Osteocyte (in vitro differentiated cells): ENCODE data around the gene ANKRD18B. TPM values are rescaled to one million over a fixed set of nuclear protein-coding genes. Genes with fewer than 3 reads are reported as not detected.
"Not testable (repeated sequence)": the region's sequence is repeated elsewhere in the genome, so short reads cannot be mapped to it uniquely, and the experiment has no call there.

ENCODE experiments used
- DNase-seq: peaks from one replicate; pipeline ENCODE4 v3.0.0; 2021; ENCODE audit warnings: mixed read lengths; ENCODE audit not compliant: unreplicated experiment; ENCODE audit errors: extremely low spot score
- H3K27ac Mint-ChIP-seq: one replicate; pipeline ENCODE4 v1.8.0; 2021; ENCODE audit warnings: mild to moderate bottlenecking, mixed read lengths; ENCODE audit not compliant: unreplicated experiment
- H3K27me3 Mint-ChIP-seq: one replicate; pipeline ENCODE4 v1.8.0; 2021; ENCODE audit warnings: mixed read lengths; ENCODE audit not compliant: unreplicated experiment
- H3K36me3 Mint-ChIP-seq: one replicate; pipeline ENCODE4 v1.8.0; 2021; ENCODE audit warnings: mixed read lengths; ENCODE audit not compliant: unreplicated experiment
- H3K4me1 Mint-ChIP-seq: one replicate; pipeline ENCODE4 v1.8.0; 2021; ENCODE audit warnings: mixed read lengths; ENCODE audit not compliant: unreplicated experiment
- H3K4me3 Mint-ChIP-seq: one replicate; pipeline ENCODE4 v1.8.0; 2021; ENCODE audit warnings: mild to moderate bottlenecking, moderate library complexity, mixed read lengths; ENCODE audit not compliant: unreplicated experiment
- H3K9me3 Mint-ChIP-seq: one replicate; pipeline ENCODE4 v1.8.0; 2021; ENCODE audit warnings: mixed read lengths; ENCODE audit not compliant: unreplicated experiment
- CTCF ChIP-seq: fragments of 200-600 bp; sonication (generic); IDR thresholded peaks from 2 replicates; pipeline ENCODE4 v1.5.0; 2021; ENCODE audit warnings: antibody characterized with exemption, mild to moderate bottlenecking, moderate library complexity
- total RNA-seq: library from RNA; stranded (reverse); gene quantifications from 2 replicates; pipeline ENCODE4 v1.2.1, GENCODE V29; 2021

ANKRD18B gene
- total RNA-seq, 1 donor from 2014 or later, result 15.3 TPM

- DNase-seq, H3K36me3 Mint-ChIP-seq, H3K27me3 Mint-ChIP-seq, H3K9me3 Mint-ChIP-seq, H3K27ac Mint-ChIP-seq, H3K4me3 Mint-ChIP-seq: not testable (repeated sequence)
- peaks cover 13% of the 10 kb centered on the region for H3K4me1 Mint-ChIP-seq
Measured at GRCh38 chr9:33516397-33516796, 7.7 kb upstream of the ANKRD18B start.

GRCh38 chr9:33517373-33517772 is 6.7 kb upstream of the ANKRD18B start:
- H3K27me3 Mint-ChIP-seq, result no peaks in the 10 kb centered on the region
- H3K9me3 Mint-ChIP-seq, result no peaks in the 10 kb centered on the region
- H3K36me3 Mint-ChIP-seq, result no peaks in the 10 kb centered on the region
- H3K4me3 Mint-ChIP-seq, result no peak overlapping the region
- H3K4me1 Mint-ChIP-seq, result peaks cover 13% of the 10 kb centered on the region
- DNase-seq, result no peak
- peak overlapping the region; percentile 73 for H3K27ac Mint-ChIP-seq
- peak; percentile 70 for TF ChIP-seq CTCF

GRCh38 chr9:33517934-33518577 is 6.0 kb upstream of the ANKRD18B start:
- H3K9me3 Mint-ChIP-seq, H3K27me3 Mint-ChIP-seq, H3K4me3 Mint-ChIP-seq, H3K36me3 Mint-ChIP-seq, DNase-seq: not testable (repeated sequence)
- Mint-ChIP-seq H3K27ac (peak overlapping the region; percentile 73), H3K4me1 (peaks cover 15% of the 10 kb centered on the region)

- H3K36me3 Mint-ChIP-seq, H3K9me3 Mint-ChIP-seq, H3K4me3 Mint-ChIP-seq, H3K27me3 Mint-ChIP-seq, DNase-seq, H3K27ac Mint-ChIP-seq: not testable (repeated sequence)
- peaks cover 30% of the 10 kb centered on the region for H3K4me1 Mint-ChIP-seq
Measured at GRCh38 chr9:33521861-33522260, 2.2 kb upstream of the ANKRD18B start.

- H3K4me1 Mint-ChIP-seq, result peaks cover 16% of the 10 kb centered on the region
- H3K27ac Mint-ChIP-seq, result peak overlapping the region; percentile 96
- no peaks in the 10 kb centered on the region for H3K36me3 Mint-ChIP-seq
- H3K4me3 Mint-ChIP-seq, result peak overlapping the region; percentile 95
- DNase-seq, result no peak
- no peaks in the 10 kb centered on the region for H3K9me3 Mint-ChIP-seq
- TF ChIP-seq CTCF, result no peak
- no peaks in the 10 kb centered on the region for H3K27me3 Mint-ChIP-seq
Measured at GRCh38 chr9:33524306-33524947, 376 bp downstream of the ANKRD18B start.

- not testable (repeated sequence) for DNase-seq, H3K9me3 Mint-ChIP-seq, H3K4me3 Mint-ChIP-seq, H3K27me3 Mint-ChIP-seq, H3K36me3 Mint-ChIP-seq, H3K27ac Mint-ChIP-seq
- peaks cover 15% of the 10 kb centered on the region for H3K4me1 Mint-ChIP-seq
Measured at GRCh38 chr9:33528069-33528468, 4.0 kb downstream of the ANKRD18B start.

GRCh38 chr9:33533958-33534357 is 9.9 kb downstream of the ANKRD18B start:
- DNase-seq, H3K9me3 Mint-ChIP-seq, H3K27me3 Mint-ChIP-seq, H3K27ac Mint-ChIP-seq, H3K36me3 Mint-ChIP-seq, H3K4me1 Mint-ChIP-seq, H3K4me3 Mint-ChIP-seq: not testable (repeated sequence)
